Endothelial cell of hepatic sinusoid (primary cell): Measurements from ENCODE around the gene SMURF2.

Experiments used
- in situ Hi-C: cut with HindIII; loops from 2 replicates; pipeline ENCODE4 v1.10.0; 2017; ENCODE audit warnings: low sequenced_read_pairs

Gene SMURF2

GRCh38 chr17:64505340-64506200, 156.5 kb downstream of the SMURF2 start:
- in situ Hi-C loops: no loop called here

DNA sequence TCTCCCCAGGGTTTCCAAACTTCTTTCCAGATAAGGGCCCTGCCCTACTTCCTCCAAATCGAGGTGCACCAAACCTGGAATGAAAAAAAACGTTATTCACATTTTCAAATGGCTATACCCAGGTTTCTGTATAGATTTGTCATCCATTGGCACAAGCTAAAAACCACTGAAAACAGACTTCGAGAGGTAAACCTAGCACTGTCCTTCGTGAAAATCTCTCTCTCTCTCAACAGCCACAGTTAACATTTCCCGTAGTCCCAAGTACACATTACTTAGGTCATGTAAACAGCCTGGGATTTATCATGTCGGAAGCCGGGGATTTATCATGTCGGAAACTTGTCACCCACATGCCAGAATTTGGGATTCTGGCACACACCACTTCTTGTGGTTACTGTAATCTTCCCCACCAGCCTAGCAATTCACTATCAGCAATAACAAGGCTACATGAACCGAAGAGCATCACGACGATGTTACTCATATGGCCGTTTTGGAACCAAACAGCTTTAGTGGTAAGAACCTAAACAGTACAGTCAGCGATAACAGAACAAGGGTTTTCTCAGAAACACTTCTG, 157.3 kb downstream of the SMURF2 start:
- in situ Hi-C loops: no loop called here

DNA sequence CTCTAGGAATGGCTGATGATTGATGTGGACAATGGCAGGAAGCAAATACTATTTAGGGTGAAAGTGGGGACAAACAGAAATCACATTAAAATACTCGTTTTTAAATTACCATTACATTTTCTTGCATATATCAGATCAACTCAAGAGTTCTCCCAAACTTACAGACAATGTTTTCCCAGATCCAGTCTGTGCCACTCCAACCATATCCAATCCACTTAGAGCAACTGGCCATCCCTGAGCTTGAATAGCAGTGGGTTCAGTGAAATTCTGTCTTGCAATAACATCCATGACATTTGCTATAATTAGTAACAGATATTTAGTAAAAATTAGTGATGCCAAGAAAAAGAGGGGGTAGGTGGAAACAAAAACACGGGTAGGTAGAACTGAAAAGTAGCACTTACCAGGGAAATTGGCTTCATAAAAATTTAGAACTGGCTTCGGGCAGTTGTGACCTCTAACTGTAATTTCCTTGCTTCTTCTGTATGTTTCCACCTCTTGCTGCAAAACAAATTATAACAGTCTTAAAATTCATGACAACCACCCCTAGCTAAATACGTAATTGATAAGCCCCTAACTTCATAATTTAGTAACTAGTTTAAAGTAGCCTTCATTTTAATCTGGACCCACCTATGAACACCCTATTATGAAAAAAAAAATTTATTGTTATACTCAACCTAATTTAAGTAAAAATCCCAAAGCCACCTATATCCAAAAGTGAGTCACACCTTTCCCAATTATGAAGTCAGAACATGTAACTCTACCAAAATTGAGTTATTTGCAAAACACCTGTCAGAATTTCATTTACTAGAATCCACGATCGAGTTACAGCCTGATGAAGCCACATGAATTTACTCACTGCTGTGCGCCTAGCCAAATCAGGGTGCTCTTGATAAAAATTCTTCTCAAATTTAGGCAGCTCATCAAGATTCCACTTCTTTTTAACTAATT, 158.0 kb downstream of the SMURF2 start:
- in situ Hi-C loops: no loop called here

- in situ Hi-C loops: no loop called here
Measured at GRCh38 chr17:64503341-64503740, 158.8 kb downstream of the SMURF2 start.

DNA sequence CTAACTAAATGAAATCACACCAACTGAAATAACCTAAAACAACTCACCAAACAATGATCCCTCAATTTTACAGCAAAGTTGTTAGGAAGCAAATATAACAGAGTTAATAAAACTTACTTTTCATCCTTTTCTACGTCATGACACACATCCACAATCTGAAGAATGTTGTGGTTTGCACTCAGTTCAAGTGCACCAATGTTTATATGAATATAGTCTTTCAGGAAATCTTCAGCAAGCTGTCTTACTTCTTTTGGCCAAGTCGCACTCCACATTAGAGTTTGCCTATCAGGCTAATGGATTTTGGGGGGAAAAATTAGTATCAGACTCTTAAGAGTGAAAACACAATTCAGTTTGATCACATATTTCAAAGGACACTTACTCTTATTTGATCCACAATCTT, 159.3 kb downstream of the SMURF2 start:
- in situ Hi-C loops: no loop called here

DNA sequence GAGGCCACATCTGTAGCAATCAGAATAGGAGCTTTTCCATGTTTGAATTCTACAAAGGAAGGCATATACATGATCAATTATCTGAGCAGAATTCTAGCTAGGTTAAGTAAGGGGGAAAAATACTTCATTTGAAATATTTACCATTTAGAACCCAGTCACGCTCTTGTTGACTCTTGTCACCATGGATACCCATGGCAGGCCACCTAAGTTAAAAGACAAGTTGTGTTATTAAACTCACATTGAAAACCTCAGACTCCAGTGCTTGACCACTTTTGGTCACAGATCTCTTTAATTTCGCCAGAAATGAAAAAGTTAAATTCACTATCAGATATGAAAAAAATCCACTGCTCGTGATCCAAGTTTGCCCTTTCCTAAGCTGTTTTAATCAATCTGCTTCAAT, 160.1 kb downstream of the SMURF2 start:
- in situ Hi-C loops: no loop called here

- in situ Hi-C loops: no loop called here
Measured at GRCh38 chr17:64500862-64501765, 161.0 kb downstream of the SMURF2 start.

DNA sequence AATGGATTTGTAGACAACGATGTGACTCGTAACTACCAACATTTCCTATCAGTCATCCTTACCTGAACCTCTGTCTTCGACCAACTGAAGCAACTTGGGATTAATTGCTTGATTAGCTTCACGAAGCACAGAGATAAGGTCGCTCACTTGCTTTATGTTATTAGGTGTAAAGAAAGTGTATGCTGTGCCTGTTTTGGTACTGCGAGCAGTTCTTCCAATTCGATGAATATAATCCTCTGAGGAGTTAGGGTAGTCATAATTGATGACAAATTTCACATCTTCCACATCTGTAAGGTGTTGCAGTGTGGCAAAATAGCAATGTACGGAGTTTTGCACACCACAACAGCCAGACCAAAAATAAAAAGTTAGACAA, 161.6 kb downstream of the SMURF2 start:
- in situ Hi-C loops: no loop called here

DNA sequence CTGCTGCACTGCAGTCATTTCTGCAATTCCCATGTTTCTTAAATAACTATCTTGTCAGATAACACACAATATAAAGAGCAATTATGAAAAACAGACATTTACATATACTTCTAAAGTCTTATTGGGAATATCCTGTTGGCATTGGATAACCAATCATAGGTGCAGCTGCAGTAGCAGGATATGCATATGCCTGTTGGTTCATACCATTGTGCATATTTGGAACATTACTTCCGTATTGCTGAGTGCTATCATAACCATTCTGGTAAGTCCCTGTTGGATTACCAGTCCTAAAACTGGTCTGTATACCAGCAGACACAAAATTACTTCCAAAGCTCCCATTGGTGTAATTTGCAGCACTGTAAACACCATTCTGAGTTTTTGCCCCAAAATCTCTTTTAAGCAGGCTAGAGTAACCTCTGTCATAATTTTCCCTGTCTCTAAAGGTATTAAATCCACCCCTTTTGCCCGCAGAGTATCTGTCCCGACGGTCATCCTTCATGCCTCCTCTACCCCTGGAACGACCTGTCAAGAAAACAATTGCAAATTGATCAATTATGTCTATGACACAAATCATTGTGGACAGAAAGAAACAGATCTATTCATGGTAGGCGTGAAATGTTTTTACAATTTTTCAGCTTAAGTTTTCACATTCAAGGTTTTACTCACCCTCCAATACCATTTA, 162.2 kb downstream of the SMURF2 start:
- in situ Hi-C loops: no loop called here

DNA sequence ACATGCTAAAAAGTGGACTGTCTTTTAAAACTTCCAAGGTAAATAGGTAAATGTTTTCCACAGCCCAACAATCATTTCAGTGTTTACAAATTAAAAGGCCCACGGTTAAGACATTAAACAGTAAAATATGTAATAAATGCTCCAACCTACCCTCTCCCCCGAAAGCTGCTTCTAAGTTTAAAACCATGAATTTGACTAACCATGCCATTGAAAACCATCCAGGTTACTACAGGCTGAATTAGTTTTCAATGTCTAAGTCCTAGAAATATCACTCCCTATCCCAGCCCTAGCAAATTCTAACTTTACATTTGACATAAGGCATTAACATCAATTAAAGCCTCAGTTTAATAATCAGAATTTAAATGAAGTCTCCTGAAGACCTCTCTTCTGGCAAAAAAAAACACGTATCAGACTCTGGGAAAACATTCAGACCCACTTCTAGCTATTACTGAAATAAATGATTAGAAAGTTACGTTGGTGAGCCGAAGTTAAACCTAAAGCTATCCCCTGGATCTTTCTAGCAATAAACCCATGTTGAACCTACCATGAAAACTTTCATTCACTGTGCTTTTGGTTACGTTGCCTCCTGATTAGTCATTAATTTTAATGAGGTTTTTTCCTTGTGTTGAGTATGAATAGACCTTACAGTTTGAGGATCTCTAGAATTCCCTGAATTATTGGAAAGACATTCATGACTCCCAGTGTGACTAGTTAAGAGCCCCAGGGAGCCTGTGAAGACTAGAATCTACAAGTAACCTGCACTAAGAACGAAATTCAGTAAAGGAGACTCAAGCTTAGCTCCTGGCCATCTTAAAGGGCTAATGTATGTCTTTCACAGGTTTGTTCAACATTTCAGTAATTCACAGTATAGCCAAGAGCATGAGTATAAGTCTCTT, 163.6 kb downstream of the SMURF2 start:
- in situ Hi-C loops: no loop called here

DNA sequence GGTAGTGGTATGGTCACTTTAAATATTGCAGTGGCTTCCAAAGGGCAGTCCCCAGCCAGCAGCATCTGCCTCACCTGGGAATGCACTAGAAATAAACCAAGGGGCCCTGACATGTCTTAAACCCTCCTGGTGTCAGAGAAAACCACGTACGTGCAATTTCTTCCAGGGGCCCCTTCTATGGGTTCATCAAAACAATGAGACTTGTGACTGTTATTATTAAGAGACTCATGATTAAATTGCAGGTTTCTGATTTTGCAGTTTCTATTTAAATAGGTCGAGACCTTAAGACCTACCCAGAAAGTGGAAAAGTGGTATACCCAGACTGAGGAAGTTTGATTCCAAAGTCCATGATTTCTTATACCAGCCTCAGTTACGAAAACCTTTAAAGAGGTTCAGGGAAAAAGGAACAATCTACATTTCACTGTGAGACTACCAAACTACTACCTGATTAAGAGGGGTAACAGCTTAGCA, 164.5 kb downstream of the SMURF2 start:
- in situ Hi-C loops: no loop called here

DNA sequence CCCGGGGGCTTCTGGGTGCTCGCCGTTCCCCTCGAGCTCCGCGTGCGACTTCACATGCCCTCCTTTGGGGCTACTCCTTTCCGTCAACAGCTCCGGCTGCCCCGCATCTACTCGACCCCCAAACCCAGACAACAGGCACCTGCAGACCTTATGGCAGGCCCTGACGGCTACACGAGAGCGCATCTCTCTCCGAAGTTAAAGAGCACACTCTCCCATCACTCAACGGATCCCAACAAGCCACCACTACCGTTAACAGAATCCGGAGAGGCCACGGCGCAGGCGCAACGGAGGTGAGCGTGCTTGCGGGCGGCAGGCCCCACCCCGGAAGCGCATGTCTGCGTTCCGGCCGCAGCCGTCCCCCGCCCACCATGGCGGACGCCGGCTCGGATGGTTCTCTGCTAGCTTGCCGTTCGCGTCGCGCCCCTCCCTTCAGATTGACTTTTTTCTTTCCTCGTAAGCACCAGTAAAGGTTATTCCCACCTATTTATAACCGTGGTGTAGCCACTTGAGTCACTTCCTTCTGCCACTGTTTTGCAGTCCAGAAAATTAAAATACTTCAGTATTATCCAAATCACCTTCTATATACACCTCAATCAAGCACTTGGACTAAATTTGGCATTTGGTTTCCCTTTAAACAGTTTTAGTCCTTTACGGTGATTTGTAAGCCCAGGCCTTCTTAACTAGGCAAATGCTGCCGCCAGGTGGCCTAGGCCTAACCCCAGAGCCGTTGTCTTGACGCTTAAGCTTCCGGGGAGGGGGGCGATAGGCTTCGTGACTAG, 165.1 kb downstream of the SMURF2 start, which contains the start of gene POLG2:
Gene POLG2, minus strand, starts transcription at position 269 of the 779 bp plus-strand sequence. Its CDS starts 86 bp downstream, at position 183.
- in situ Hi-C loops: no loop called here

DNA sequence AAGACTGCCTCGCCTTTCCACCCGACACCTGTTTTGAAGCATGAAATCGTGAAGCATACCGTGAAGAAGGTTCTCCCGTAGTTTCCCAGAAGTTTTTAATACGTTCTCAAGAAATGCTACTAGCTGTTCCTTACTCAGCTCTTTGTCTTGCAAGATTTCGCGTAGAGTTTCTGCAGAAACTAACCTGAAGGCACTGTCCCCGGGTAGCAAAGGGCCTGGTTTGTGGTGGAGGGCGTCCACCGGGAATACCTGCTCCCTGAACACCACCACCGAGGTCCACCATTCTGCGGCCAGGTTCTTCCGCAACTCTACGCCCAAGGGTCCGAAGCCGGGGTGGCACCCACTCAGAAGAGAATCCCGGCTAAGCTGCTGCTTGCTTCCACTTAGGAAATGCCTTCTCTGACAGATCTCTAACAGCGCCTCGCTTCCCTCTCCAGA, 165.7 kb downstream of the SMURF2 start:
- in situ Hi-C loops: no loop called here
